COLO829 (cell line): ENCODE results near the gene CCDC57.
A peak's percentile ranks its signal among the peaks of the same experiment; 100 is the strongest.

ENCODE experiments used
- DNase-seq: peaks from one replicate; pipeline ENCODE4 v3.0.0; 2012; ENCODE audit warnings: low spot score

Gene CCDC57

GRCh38 chr17:82235775-82236141, 23.1 kb upstream of the CCDC57 start:
- no peak for DNase-seq

GRCh38 chr17:82235056-82235774, 22.6 kb upstream of the CCDC57 start:
- no peak for DNase-seq

- no peak for DNase-seq
Observed at GRCh38 chr17:82234211-82235055, 21.8 kb upstream of the CCDC57 start.

DNA sequence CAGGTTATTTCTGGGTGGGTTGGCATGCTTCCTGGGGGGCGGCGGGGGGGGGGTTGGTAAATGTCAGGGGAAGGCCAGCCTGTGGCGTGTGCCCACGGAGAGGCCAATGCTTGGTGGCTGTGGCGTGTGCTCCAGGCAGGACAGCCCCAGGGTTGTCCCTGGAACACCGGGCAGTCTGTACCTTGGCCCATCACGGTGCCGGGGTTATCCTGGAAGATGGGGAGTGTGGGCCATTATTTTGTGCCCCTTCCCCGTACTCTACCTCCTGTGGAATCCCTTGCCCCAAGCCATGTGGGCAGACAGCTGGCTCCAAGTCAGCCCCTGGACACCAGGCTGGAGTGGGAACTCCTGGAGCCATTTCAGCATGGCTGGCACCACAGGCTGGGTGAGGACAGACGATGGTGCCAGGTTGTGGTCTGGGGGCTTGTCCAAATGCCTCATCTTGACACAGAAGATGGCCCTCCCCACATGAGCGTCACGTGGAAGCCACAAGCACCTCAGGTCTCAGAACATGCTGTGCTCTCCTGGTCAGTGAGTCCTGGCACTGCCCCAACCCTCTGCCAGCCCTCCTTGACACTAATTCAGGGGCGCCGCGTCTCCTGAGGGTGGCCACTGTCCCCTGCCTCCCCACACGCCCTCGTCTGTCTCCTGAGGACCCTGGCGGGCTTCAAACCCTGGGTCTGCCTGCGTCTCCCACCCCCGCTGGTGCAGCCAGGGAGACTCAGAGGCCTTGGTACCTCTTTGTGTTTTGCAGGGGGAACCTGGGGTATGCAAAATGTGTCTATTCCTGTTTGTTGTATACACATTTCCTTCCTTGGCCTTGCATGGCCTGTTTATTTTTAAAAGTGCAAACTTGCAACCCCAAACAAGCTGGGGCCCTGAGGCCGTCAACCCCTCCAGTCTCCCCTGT, 20.5 kb upstream of the CCDC57 start:
- no peak for DNase-seq

DNA sequence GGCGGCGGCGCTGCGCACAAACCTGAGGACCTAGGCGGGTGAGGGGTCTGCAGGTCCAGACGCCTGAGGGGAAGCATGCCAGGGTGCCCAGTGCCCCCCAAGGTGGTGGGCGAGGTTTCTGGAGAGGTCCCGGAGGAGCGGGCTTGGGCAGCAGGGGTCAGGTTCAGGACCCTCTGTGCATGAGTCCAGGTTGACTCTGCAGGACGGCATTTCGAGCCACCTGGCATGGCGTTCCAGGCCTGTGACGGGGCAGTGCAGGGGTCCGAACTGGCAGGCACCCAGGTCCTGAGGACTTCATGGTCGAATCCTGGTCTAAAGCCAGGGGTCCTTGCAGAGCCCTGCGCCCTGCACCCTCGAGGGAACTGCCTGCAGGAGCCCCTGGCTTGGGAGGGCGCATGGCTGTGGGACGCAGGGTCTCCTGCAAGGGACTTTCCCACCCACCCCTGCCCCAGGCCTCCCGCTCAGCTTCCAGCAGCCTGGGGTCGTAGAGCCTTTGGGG, 19.7 kb upstream of the CCDC57 start:
- no peak for DNase-seq

DNA sequence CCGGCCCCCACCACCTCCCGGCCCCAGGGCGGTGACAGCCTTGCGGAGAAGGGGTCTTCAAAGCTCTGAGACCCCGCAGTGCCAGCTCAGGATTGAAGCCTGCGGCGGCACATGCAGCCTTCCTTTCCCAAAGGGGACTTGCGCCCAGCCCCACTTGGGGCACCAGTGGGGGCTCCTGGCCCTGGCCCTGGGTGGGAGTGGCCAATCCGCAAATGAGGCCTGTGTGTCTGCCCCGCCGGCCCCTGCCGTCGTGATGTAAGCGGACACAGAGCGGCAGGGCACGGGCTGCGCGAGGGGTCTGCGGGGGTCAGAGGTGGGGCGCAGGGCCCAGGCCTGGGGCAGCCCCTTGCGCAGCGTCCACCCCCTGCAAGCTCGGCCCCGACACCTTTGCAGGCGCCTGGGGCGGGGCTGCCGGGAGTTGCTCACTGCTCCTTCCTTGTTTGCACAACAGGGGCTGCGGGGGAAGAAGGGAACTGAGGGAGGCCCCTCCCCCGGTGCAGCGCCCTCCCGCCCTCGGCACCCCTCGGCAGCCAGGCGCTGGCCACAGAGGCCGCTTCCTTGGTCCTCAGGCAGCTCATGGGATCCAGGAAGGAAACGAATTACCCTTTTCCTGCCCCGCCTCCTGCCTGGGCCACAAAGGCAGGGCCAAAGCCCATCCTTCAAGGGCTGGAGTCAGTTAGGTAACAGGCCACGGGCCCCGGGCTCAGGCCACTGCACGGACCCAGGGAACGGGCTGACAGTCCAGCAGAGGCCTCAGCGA, 19.1 kb upstream of the CCDC57 start:
- DNase-seq: peak; percentile 57

GRCh38 chr17:82231312-82231561, 18.6 kb upstream of the CCDC57 start:
- DNase-seq: no peak

GRCh38 chr17:82230609-82231311, 18.1 kb upstream of the CCDC57 start:
- peak; percentile 60 for DNase-seq

GRCh38 chr17:82229698-82230608, 17.3 kb upstream of the CCDC57 start:
- DNase-seq: no peak

GRCh38 chr17:82228842-82229697, 16.4 kb upstream of the CCDC57 start, which contains the start of gene SLC16A3:
TSS of gene SLC16A3 (plus strand) at chr17:82229042. CDS start at chr17:82236009, 6,967 bp downstream.
- DNase-seq: no peak

DNA sequence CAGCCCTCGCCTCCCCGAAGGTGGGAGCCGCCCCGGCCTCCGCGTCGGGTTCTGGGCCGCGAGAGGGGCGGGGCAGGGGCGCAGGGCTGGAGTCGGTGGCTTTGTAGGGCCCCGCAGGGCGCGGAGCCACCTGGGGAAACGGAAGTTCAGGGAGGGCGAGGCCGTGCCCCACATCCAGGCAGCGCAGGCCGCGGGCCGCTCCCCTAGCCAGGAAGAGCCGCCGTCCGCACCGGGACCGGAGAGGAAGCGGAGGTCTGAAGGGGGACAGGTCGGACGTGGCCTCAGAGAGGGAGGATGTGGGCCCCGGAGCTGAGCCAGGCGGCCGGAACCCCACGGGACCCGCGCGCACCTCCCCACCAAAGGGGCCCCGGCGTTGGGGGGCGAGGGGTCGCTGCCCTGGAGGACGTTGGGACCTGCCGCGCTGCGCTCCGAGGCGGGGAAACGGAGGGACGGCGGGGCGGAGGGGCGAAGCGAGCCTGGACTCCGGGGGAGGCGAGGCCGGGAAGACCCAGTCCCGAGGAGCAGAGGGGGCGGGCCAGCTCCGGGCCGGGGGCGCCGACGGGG, 15.7 kb upstream of the CCDC57 start:
- DNase-seq: no peak

- no peak for DNase-seq
Observed at GRCh38 chr17:82227629-82228277, 15.1 kb upstream of the CCDC57 start.

DNA sequence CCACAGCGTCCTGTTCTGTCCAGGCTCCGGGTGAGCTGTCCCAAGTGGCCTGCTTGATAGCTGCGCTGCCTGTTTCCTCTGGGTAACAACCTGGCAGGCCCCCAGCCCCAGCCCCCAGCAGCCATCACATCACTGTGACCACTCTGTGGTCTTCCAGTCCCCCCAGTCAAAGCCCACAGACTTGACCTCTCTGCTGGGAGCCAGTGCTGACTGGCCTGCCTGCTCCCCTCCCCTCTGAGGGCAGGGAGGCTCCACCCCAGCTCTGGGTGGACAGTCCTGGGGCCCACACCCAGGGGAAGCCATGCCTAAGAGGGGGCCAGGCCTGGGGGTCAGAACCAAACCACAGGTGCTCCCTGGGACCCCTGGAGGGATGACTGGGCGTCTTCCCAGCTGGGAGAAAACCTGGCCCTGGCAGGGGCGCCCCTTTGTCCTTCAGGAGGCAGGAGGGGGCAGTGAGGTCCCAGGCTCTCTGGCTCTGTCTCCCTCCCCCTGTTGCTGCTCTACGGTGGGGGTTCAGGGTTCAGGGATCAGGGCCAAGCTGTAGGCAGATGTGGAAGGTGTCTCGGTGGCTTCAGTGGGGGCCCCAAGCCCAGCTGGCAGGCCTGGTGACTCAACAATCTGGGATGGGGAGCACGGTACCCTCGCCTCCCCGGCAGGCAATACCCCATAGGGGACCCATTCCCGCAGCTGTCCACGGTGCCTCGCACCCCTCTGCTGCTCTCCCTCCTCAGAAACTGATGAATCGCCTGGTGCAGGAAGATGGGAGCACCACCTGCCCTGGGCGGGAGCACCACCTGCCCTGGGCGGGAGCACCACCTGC, 14.4 kb upstream of the CCDC57 start:
- DNase-seq: no peak

- DNase-seq: no peak
Observed at GRCh38 chr17:82226146-82226808, 13.6 kb upstream of the CCDC57 start.

DNA sequence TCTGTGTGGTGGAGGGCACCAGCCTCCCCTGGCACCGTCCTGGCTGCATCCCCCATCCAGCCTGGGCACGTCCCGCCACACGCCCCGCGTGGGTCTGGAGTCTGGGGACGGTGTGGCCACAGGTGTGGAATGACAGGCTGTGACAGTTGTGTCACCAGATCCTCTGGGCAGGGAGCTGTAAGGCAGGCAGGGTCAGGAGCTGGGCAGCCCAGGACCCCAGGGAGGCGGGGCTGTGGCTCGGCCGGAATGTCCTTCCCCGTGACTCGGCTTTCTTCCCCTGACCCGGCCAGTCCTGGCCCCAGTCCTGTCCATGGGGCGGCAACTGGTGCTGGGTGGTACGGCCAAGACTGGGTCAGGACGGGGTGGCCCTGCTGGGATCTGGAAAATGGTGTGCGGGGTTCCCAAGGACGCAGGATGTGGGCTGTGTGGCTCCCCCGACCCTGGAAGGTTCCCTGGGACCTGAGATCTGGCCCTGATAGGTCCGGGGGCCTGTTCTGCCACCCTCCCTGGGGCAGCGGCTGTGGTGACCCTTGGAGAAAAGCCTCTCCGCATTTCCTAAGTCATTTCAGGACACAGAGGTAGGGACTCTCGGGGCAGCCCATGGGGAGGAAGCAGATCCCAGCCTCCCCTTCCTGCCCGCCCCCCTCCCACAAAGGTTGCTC, 12.9 kb upstream of the CCDC57 start:
- DNase-seq: no peak

DNA sequence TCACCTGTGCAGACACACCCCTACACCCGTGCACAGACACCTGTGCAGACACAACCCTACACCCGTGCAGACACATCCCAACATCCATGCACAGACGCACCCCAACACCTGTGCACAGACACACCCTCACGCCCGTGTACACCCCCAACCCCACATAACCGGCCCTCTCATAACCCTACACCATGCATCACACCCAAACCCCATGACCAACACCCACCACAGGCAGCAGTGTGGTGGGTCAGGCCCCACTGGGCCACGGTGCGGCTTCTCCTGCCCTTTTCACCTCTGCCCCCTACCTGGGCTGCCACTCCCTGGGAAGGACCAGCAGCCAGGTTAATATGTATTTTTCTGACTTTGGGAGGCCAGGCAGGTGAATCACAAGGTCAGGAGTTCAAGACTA, 12.0 kb upstream of the CCDC57 start:
- DNase-seq: no peak
